Activated naive CD4-positive, alpha-beta T cell treated with anti-CD3 and anti-CD28 coated beads, Interleukin-2, amount 50 U/mL, for 72 hours (primary cell): ENCODE data around the gene CTDP1. TPM values are rescaled to one million over a fixed set of nuclear protein-coding genes. Genes with fewer than 3 reads are reported as not detected.

ENCODE experiments used
- ATAC-seq, 2 donors: fragments of 150-1000 bp; cut with Tn5 transposase; 2 replicates each; pipeline ENCODE4 v1.10.0; 2021; ENCODE audit warnings: mild to moderate bottlenecking in 2 of 2, moderate library complexity in 2 of 2
- DNase-seq, 2 donors: peaks; one replicate each; pipeline ENCODE4 v3.0.0; 2021 to 2022; ENCODE audit warnings: low spot score in 2 of 2
- H3K27ac Mint-ChIP-seq, 2 donors: one replicate each; pipeline ENCODE4 v1.8.0; 2022; ENCODE audit warnings: mild to moderate bottlenecking in 2 of 2, mixed read lengths in 2 of 2
- H3K36me3 Mint-ChIP-seq, 2 donors: one replicate each; pipeline ENCODE4 v1.8.0; 2022; ENCODE audit warnings: mixed read lengths in 2 of 2
- H3K9me3 Mint-ChIP-seq, 2 donors: one replicate each; pipeline ENCODE4 v1.8.0; 2022; ENCODE audit warnings: mixed read lengths in 2 of 2
- total RNA-seq, 2 donors: library from RNA; stranded (reverse); gene quantifications; one replicate each; pipeline ENCODE4 v1.2.3, GENCODE V29; 2022

The CTDP1 gene
- total RNA-seq, 2 donors from 2014 or later: 37.5 to 81.4 TPM

DNA sequence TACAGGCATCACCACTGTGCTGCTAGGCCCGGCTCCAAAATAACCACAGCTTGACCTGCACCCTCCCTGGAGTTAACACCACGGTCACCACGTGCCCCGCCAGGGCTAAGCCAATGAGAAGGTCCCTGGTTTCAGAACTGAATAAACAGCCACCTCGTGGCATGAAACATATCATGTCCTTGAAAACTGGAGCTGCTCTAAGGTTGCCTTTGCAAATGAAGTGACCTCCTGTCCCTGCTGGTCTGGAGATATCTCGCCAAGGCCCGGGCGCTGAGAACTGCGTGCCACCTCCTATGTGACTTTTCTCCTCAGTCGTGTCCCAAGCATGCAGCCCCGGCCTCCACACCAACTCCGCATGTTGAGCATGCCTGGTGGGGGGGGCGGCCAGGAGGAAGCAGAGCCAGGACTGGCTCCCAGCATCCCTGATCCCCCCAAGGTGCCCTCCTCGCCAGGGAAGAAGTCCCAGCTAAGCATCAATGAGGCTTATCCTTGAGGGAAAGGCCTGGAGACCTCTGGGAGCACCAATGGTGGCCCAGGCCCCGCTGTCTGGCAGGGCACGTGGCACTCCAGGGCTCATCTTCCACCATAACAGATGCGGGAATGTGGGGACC is 101.8 kb downstream of the CTDP1 start:
- DNase-seq: peak in 1 of 2 donors; percentile 13
- Mint-ChIP-seq H3K9me3 (no peaks in the 10 kb centered on the region), H3K27ac (no peak overlapping the region), H3K36me3 (no peaks in the 10 kb centered on the region)
- no peak for ATAC-seq

DNA sequence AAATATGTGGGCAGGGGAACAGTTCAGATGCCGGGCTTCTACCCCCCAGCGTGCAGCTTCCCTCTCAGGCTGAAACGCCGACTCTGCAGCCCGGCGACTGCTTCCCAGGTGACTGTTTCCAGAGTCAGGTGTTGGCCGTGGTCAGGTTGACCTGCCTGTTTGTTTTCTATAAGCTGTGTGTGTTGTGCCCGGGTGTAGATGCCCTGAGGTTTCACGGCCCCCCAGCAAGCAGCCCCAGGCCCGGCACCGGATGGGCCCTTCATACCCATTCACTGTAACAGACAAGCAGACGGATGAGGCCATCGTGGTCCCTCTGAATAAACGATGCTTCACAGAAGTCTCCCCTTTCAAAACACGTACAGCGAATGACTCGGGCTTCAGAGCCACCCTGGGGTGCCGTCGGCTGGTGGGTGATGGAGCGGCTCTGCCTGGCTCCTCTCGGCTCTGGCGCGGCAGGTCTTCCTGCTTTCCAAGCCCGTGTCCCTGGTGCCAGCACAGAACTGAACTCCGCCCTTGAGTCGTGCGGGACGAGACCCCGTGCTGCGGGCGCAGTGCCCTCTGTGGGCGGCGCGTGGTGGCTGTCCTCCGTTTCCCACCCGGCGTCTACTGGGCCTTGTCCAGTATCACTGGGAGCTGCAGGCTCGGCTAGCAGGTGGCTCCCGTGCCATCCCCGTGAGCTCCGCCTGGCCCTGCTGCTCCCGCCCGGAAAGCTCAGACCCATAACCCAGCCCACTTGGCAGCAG is 103.1 kb downstream of the CTDP1 start:
- H3K9me3 Mint-ChIP-seq: no peaks in the 10 kb centered on the region
- DNase-seq: peak in 1 of 2 donors; percentile 35
- H3K27ac Mint-ChIP-seq: no peak overlapping the region
- ATAC-seq: no peak
- no peaks in the 10 kb centered on the region for H3K36me3 Mint-ChIP-seq

DNA sequence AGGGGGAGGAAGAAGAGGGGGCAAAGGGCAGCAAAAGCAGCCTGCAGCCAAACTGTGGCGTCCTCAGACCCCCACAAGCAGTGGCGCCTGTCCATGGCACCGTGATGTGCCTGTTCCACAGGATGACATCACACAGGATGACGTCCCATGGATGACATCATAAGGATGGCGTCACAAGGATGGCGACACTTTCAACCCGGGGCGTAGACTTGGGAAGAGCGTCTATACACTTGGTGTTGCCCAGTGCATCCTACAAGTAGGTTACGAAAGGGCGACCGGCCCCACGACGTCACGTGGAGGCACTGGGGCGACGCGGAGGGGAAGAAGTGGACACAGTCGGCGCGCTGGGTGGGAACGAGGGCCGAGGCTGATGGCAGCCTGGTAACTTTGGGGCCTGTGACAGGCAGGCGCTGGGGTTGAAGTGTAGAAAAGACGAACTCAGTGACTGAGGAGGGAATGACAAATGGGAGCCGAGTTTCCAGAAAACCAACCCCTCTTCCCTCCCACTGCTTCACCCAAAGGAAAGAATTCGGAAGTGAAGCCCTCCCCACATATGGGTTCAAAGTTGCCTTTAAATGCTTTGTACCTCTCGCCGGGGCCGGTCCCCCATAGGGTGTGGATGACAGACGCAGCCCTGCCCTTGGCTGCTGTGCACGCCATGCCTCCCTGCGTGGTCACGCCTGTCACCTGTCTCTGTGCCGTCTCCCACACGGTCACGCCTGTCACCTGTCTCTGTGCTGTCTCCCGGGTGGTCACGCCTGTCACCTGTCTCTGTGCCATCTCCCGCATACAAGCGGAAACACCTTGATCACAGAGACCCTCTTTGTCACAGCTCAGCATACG is 104.7 kb downstream of the CTDP1 start:
- no peaks in the 10 kb centered on the region for H3K9me3 Mint-ChIP-seq
- H3K27ac Mint-ChIP-seq: no peak overlapping the region
- H3K36me3 Mint-ChIP-seq: no peaks in the 10 kb centered on the region
- ATAC-seq (no peak), DNase-seq (peak in 1 of 2 donors; percentile 43)

DNA sequence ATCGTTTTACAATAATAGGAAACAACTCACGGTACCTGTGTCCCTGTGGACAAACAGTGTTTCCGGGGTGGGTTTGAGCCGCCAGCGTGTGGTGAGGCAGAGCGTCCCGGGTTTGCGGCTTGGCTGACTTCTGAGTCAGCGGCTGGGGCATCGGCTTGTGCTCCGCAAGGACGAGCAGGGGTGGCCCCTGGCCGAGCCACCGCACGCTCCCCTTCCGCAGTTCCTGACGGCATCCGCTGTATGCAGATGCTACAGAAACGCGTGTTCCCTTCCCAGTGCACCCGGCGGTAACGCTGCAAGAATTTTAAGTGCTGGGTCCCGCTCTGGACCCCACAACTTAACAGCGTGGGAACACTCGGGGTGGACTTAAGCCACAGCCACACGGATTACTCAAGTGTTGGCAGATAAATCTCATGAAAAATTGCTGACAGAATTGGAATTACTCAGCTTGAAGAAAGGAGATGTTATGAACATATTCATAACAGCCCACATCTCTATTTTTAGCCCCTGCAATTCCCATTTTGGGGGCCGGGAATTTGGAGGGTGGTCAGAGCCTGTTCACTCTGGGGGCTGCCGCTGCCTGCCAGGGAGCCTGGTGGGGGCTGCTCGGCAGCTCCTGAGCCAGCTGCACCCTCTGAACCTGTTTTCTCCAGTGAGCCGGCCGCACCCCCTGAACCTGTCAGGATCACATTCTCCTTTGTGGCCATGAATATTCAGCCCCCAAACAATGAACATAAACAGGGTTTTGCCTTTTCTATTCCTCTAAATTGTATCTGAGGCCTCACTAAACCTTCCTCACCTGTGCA is 105.6 kb downstream of the CTDP1 start:
- DNase-seq: peak in 1 of 2 donors; percentile 23
- H3K9me3 Mint-ChIP-seq: no peaks in the 10 kb centered on the region
- no peak overlapping the region for H3K27ac Mint-ChIP-seq
- H3K36me3 Mint-ChIP-seq: no peaks in the 10 kb centered on the region
- no peak for ATAC-seq

DNA sequence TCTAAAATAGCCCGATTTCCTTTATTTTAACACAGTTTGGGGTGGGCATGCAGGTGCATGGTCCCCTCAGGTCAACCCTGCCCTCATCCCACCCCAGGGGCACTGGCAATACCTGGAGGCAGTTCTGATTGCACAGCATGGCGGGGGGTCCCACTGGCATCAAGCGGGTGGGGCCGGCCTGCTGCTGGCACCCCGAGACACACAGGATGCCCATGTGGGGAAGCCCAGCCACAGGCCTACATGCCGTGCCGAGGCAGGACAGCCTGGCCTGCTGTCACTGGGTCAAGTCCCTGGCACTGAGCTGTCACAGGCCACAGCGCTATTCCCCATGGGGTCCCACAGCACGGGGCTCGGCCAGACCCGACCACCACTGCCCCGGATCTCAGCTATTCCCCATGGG is 106.2 kb downstream of the CTDP1 start:
- no peak for ATAC-seq
- no peaks in the 10 kb centered on the region for H3K9me3 Mint-ChIP-seq

DNA sequence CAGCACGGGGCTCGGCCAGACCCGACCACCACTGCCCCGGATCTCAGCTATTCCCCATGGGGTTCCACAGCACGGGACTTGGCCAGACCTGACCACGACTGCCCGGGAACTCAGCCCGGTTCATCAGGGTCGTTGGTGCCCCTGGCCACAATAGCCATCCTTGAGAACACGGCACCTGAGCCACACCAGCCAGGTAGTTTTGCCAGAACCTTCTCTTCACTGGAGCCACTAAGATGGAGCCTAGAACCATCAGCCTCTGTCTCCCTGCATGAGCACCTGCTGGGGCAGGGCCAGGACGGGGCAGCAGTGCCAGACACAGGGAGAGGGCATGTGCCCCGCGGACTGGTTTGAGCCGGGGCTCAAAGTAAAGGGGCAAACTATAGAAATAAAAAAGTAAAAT is 106.7 kb downstream of the CTDP1 start:
- H3K27ac Mint-ChIP-seq: peak overlapping the region in 1 of 2 donors; percentile 74
- no peak for ATAC-seq
- H3K36me3 Mint-ChIP-seq: no peaks in the 10 kb centered on the region
- DNase-seq: no peak
- no peaks in the 10 kb centered on the region for H3K9me3 Mint-ChIP-seq

More for the DNA sequence above, 106.2 kb downstream of the CTDP1 start:
- Mint-ChIP-seq H3K36me3 (no peaks in the 10 kb centered on the region), H3K27ac (no peak overlapping the region)
- no peak for DNase-seq

DNA sequence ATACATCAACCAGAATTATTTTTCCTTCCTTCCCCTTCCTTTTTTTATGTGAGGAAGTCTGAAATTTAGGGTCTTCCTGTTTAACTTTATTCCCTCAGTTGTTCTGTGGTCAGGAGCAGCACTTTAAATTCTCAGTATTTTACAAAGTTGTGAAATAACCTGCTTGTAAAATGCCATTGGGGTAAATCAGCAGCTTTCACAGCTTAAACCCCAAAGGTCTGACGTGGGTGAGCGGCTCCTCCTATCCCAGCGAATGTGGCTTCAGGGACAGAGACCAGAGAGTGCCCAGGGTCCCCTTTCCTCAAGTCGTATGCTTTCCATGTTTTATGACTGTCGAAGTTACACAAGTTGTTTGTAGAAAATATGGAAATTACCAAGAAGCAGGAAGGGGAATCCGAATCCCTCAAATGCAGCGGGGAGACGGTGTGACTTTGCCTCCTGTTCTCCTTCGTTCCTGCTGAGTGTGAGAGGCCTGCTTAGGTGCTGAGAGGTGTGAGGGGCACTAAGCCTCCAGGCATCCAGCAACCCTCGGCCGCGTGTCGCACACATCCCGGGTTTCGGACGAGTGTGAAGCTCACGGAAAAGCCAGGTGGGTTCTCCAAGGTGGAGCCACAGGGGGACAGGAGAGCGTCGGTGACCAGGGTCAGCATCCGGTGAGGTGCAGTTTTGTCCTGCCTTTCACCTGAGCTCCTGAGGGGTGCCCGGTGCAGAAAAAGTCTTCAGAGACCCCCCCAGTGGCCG is 107.4 kb downstream of the CTDP1 start:
- H3K27ac Mint-ChIP-seq: no peak overlapping the region
- ATAC-seq: no peak
- peak in 1 of 2 donors; percentile 21 for DNase-seq
- H3K9me3 Mint-ChIP-seq: no peaks in the 10 kb centered on the region
- H3K36me3 Mint-ChIP-seq: no peaks in the 10 kb centered on the region

DNA sequence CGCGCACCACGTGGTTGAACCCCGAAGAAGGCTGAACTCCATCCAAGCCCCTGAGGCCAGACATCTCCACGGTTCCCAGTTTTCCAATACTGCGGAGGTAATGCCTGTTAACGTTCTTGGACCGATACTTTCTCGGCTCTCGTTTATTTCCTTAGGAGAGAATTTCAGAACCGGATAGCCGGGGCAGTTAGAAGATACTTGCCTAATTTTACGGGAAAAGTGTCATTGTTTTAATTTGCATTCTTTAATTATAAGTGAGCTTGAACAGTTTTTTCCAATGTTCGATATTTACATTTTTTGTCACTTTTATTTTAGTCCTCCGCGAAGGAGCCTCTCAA is 107.9 kb downstream of the CTDP1 start:
- Mint-ChIP-seq H3K9me3 (no peaks in the 10 kb centered on the region), H3K27ac (no peak overlapping the region)

DNA sequence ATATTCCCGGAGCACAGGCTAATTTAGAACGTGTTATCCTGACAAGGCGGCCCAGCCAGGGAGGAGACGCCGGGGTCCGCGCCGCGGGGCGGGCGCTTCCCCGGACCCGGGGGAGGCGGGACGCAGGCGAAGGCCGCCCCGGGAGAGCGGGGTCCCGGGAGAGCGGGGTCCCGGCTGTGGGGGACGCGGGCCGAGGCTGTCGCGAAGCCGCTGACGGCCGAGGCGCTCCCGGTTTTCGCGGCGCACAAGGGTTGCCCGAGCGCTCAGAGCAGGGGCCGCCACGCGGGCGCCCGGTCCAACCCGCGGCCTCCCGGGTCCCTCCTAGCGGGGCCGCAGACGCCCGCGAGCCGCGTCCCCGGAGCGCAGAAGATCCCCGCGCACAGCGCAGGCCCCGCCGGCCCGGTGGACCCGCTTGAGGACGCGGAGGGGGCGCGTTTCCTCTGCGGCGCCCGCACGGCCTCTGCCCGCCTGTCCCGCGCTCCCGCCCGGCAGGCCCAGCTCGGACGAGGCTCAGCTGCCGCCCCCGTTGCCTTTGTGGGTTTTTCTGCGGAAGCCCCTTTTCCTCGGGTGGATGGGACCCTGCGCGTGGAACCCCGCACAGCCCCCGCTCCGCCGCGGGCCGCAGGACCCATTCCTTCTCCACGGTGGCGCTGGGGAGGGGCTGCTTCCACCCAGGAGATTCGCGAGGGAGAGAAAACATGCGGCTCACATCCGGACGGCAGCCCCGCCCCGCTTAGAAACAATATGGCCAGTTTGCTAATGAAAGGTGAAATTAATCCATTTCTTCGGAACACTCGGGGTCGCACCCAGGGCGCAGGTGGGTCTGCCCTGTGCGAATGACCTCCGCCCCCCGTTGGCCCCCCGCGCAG is 108.5 kb downstream of the CTDP1 start:
- no peak overlapping the region for H3K27ac Mint-ChIP-seq
- no peaks in the 10 kb centered on the region for H3K36me3 Mint-ChIP-seq
- ATAC-seq: no peak

More for the DNA sequence above, 107.9 kb downstream of the CTDP1 start:
- no peak for DNase-seq
- H3K36me3 Mint-ChIP-seq: no peaks in the 10 kb centered on the region
- no peak for ATAC-seq

DNA sequence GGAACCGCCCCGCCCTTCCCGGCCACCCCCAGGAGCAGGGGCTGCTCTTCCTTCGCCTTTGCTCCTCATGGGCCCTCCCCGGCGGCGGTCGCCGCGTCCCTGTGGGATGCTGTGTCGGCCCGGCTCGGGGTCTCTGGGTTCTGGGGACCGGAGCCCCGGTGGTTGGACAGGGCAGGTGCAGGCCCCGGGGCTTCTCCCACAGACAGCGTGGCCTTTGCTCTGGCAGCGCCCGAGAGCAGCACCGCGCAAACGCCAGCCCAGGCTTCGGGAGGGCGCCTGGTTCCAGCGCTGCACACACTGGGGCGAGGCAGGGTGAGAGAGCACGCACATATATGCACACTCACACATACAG is 109.1 kb downstream of the CTDP1 start:
- DNase-seq: peak in 1 of 2 donors; percentile 28
- Mint-ChIP-seq H3K36me3 (no peaks in the 10 kb centered on the region), H3K9me3 (no peaks in the 10 kb centered on the region), H3K27ac (no peak overlapping the region)
- no peak for ATAC-seq

More for the DNA sequence above, 108.5 kb downstream of the CTDP1 start:
- no peaks in the 10 kb centered on the region for H3K9me3 Mint-ChIP-seq
- peak in 1 of 2 donors; percentile 13 for DNase-seq

DNA sequence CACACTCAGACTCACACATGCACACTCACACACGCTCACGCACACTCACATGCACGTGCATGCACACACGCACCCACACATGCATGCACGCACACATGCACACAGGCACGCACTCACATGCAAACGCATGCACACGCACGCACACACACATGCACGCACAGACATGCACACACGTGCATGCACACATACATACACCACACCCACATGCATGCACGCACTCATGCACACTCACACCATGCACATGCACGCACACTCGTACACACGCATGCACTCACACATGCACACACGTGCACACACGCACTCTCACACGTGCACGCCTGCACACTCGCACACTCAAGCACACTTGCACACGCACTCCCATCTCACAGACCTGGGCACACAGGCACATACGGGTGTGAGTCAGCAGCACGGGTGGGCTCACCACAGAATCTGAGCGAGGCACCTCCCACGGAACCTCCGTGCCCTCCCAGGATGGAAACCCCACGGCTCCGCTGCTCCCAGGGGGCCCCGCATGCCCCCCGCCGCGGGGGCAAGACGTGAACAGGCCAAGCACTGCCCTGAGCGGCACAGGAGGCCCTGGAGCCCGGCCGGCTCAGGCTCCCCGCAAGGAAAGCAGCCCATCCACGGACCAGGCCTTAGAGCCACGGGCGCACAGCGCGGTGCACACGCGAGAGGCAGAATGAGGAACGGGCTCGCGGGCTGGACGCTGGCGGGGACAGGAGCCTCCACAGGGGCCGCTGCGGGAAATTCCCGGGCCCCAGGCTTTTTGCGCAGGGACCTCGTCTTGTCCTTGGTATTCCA is 109.7 kb downstream of the CTDP1 start:
- no peak overlapping the region for H3K27ac Mint-ChIP-seq
- DNase-seq: peak in 1 of 2 donors; percentile 48
- ATAC-seq: no peak
- H3K9me3 Mint-ChIP-seq: no peaks in the 10 kb centered on the region
- H3K36me3 Mint-ChIP-seq: no peaks in the 10 kb centered on the region

DNA sequence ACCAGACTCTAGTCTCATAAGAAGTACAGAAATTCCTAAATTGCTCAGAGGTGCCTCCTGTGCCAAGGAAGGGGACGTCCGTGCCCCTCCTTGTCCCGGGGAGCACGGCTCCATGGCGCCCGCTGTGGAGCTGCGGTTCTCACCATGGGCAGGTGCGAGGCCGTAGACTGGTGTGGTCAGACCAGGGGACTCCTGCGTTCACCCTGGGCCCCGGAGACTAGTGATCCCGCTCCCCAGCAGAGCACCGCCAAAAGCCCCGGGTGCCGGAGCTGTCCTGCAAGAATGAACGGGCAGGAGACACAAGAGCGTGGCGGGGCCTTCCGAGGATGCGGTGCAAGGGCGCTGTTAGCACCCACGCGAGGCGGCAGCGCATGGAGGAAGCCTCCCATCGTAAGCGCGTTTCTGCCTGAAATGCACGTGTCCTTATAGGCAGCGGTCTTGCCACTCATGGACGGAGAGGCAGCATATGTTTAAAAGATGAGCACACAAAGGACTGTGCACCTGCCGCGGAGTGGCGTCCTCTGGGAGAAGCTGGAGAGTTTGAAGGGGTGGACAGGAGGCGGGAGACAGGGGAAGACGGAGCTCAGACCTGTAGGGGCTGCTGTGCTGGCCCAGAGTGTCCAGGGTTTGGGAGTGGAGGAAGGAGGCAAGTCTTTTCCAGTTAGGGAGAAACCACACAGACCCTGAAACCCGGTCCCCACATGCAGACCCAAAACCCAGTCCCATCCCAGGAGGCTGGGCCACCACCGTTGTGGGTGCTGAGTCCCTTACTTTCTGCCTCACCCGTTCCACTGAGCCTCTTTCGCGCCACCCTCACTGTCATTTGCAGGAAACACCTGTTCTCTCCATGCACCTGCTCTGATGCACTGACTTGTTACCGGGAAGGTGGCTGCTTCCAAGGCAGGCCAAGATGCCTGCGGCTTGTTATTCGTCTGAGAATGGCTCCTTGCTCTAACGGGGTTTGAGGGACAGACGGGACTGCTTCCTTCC is 110.6 kb downstream of the CTDP1 start:
- H3K27ac Mint-ChIP-seq: no peak overlapping the region
- no peak for ATAC-seq

More for the DNA sequence above, 110.6 kb downstream of the CTDP1 start:
- peak in 1 of 2 donors; percentile 48 for DNase-seq
- Mint-ChIP-seq H3K36me3 (no peaks in the 10 kb centered on the region), H3K9me3 (no peaks in the 10 kb centered on the region)
